NCI-H1105 treated with DMSO at 0.1 percent for 48 hours (cell line): ENCODE data around the gene NUCB1.
"Not testable (repeated sequence)": the region's sequence is repeated elsewhere in the genome, so short reads cannot be mapped to it uniquely, and the experiment has no call there.

Experiments
- DNase-seq: peaks from one replicate; lab custom pipeline; 2025; lab: John Stamatoyannopoulos, UW

Gene NUCB1

GRCh38 chr19:48874303-48875135 is 25.6 kb upstream of the NUCB1 start:
- DNase-seq, result peak; percentile 62

GRCh38 chr19:48876043-48876981 is 23.8 kb upstream of the NUCB1 start:
- DNase-seq, result not testable (repeated sequence)

GRCh38 chr19:48877855-48878195 is 22.3 kb upstream of the NUCB1 start:
- DNase-seq, result no peak

GRCh38 chr19:48878196-48879024 is 21.7 kb upstream of the NUCB1 start:
- no peak for DNase-seq

GRCh38 chr19:48879025-48879637 is 21.0 kb upstream of the NUCB1 start:
- DNase-seq, result no peak

- not testable (repeated sequence) for DNase-seq
Measured at GRCh38 chr19:48879696-48880095, 20.4 kb upstream of the NUCB1 start.

- DNase-seq, result peak; percentile 3
Measured at GRCh38 chr19:48881741-48882657, 18.1 kb upstream of the NUCB1 start.

- no peak for DNase-seq
Measured at GRCh38 chr19:48883726-48884125, 16.4 kb upstream of the NUCB1 start.

- no peak for DNase-seq
Measured at GRCh38 chr19:48887861-48888612, 12.1 kb upstream of the NUCB1 start.

GRCh38 chr19:48889496-48889895 is 10.6 kb upstream of the NUCB1 start:
- DNase-seq, result not testable (repeated sequence)

- DNase-seq, result no peak
Measured at GRCh38 chr19:48890551-48890950, 9.6 kb upstream of the NUCB1 start.

GRCh38 chr19:48895226-48895625 is 4.9 kb upstream of the NUCB1 start:
- DNase-seq, result no peak

GRCh38 chr19:48896191-48896720 is 3.9 kb upstream of the NUCB1 start:
- no peak for DNase-seq

GRCh38 chr19:48897181-48897580 is 2.9 kb upstream of the NUCB1 start:
- no peak for DNase-seq

- not testable (repeated sequence) for DNase-seq
Measured at GRCh38 chr19:48899386-48899749, 744 bp upstream of the NUCB1 start.

GRCh38 chr19:48900477-48901406 is 630 bp downstream of the NUCB1 start:
- no peak for DNase-seq

- not testable (repeated sequence) for DNase-seq
Measured at GRCh38 chr19:48902291-48902690, 2.2 kb downstream of the NUCB1 start.

GRCh38 chr19:48903788-48904187 is 3.7 kb downstream of the NUCB1 start:
- DNase-seq, result not testable (repeated sequence)
